ENCODE data around the gene CLDN5.

- TF ChIP-seq, protein P1, sequence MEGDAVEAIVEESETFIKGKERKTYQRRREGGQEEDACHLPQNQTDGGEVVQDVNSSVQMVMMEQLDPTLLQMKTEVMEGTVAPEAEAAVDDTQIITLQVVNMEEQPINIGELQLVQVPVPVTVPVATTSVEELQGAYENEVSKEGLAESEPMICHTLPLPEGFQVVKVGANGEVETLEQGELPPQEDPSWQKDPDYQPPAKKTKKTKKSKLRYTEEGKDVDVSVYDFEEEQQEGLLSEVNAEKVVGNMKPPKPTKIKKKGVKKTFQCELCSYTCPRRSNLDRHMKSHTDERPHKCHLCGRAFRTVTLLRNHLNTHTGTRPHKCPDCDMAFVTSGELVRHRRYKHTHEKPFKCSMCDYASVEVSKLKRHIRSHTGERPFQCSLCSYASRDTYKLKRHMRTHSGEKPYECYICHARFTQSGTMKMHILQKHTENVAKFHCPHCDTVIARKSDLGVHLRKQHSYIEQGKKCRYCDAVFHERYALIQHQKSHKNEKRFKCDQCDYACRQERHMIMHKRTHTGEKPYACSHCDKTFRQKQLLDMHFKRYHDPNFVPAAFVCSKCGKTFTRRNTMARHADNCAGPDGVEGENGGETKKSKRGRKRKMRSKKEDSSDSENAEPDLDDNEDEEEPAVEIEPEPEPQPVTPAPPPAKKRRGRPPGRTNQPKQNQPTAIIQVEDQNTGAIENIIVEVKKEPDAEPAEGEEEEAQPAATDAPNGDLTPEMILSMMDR (IDR thresholded peaks at IDR 0.05): no peak
- TF ChIP-seq EZH2 (IDR thresholded peaks at IDR 0.05; ENCODE audit: borderline replicate concordance, insufficient read depth, low read depth, low read length, poor library complexity, severe bottlenecking): no peak
These were observed 1.4 kb downstream of the CLDN5 start for GRCh38 chr22:19522881-19523239.
